Upper lobe of left lung (tissue), 6 donors: Measurements from ENCODE around the gene HS6ST1. TPM values are rescaled to one million over a fixed set of nuclear protein-coding genes. Genes with fewer than 3 reads are reported as not detected.

ENCODE experiments used
- ATAC-seq, 2 donors: fragments of 200-7000 bp; cut with Tn5 transposase; one replicate each; pipeline ENCODE4 v1.9.1; 2022; ENCODE audit warnings: mild to moderate bottlenecking in 2 of 2, moderate library complexity in 2 of 2; ENCODE audit not compliant: low FRiP score in 2 of 2
- DNase-seq, 2 donors: peaks; one replicate each; pipeline ENCODE4 v3.0.0-alpha.2; 2019 to 2020
- H3K27ac ChIP-seq, 4 donors: fragments of 200-600 bp; sonication (generic); one replicate each; pipeline ENCODE4 v1.5.1; 2016 to 2019
- H3K27me3 ChIP-seq, 4 donors: fragments of 200-600 bp; sonication (generic); one replicate each; pipeline ENCODE4 v1.5.1; 2017 to 2019
- H3K36me3 ChIP-seq, 4 donors: fragments of 200-600 bp; sonication (generic); one replicate each; pipeline ENCODE4 v1.5.1; 2016 to 2019
- H3K4me1 ChIP-seq, 4 donors: fragments of 200-600 bp; sonication (generic); one replicate each; pipeline ENCODE4 v1.5.1; 2018 to 2019
- H3K4me3 ChIP-seq, 4 donors: fragments of 200-600 bp; sonication (generic); one replicate each; pipeline ENCODE4 v1.5.1; 2017 to 2019; ENCODE audit warnings: mild to moderate bottlenecking in 2 of 4, moderate library complexity in 1 of 4
- H3K9me3 ChIP-seq, 4 donors: fragments of 200-600 bp; sonication (generic); one replicate each; pipeline ENCODE4 v1.5.1; 2018 to 2019
- CTCF ChIP-seq, 6 experiments: fragments of 450-650 bp in 4 of 6; fragments of 200-600 bp in 2 of 6; sonication (generic) in 2 of 6; IDR thresholded peaks; one replicate each; pipeline ENCODE4 v1.5.1; 2016 to 2019; ENCODE audit warnings: antibody characterized with exemption in 6 of 6
- EP300 ChIP-seq, 4 donors: sonication (generic); formaldehyde crosslinking; IDR thresholded peaks; one replicate each; pipeline ENCODE4 v1.5.1; 2017; ENCODE audit warnings: antibody characterized with exemption in 4 of 4, control low read depth in 2 of 4
- POLR2A ChIP-seq, 4 donors: fragments of 450-650 bp; IDR thresholded peaks; one replicate each; pipeline ENCODE4 v1.5.1; 2016 to 2017; ENCODE audit warnings: antibody characterized with exemption in 4 of 4, mild to moderate bottlenecking in 2 of 4
- POLR2AphosphoS5 ChIP-seq, 2 donors: sonication (generic); formaldehyde crosslinking; IDR thresholded peaks; one replicate each; pipeline ENCODE4 v1.5.1; 2017; ENCODE audit warnings: antibody characterized with exemption in 2 of 2
- WGBS, 2 donors: methylation state at CpG; one replicate each; pipeline ENCODE4 v1.1.5; 2017 to 2018; 5-methylcytosine and 5-hydroxymethylcytosine counted together
- small RNA-seq, 4 donors: library from RNA; depleted of rRNA; stranded (forward); fragments of <200 nt; gene quantifications; one replicate each; pipeline ENCODE3, GENCODE V24; 2016
- total RNA-seq, 6 donors: library from RNA; depleted of rRNA in 4 of 6; stranded (reverse); fragments of >200 nt in 4 of 6; gene quantifications; one replicate each; pipeline versions ENCODE4 v1.1.0 to v1.2.1, GENCODE V29; 2016 to 2021
- donor health status: DM: no; HTN: no; CAD: no; lungs with moderate emphysema.
- donor health status: DM: no; HTN: yes; CAD: no; lungs with severe emphysema.

Gene HS6ST1
- total RNA-seq, 6 donors from 2014 or later = 24.0 to 96.8 (median 37.0) TPM

GRCh38 chr2:128227862-128228261 is 90.8 kb downstream of the HS6ST1 start:
- no peak for ATAC-seq
- WGBS, 2 donors = 100% methylated on average over 1 of the region's 1 CpG
- TF ChIP-seq CTCF (IDR thresholded peaks at IDR 0.05) (no peak), POLR2A (IDR thresholded peaks at IDR 0.05) (no peak), EP300 (IDR thresholded peaks at IDR 0.05) (no peak), POLR2AphosphoS5 (IDR thresholded peaks at IDR 0.05) (no peak)

GRCh38 chr2:128219891-128220290 is 98.8 kb downstream of the HS6ST1 start:
- no peak overlapping the region for H3K27ac ChIP-seq
- no peaks in the 10 kb centered on the region for H3K27me3 ChIP-seq
- H3K36me3 ChIP-seq = no peaks in the 10 kb centered on the region
- H3K9me3 ChIP-seq = no peaks in the 10 kb centered on the region
- H3K4me3 ChIP-seq = no peak overlapping the region
- ATAC-seq (no peak), DNase-seq (no peak)
- 82 to 83% methylated on average over 8 of the region's 8 CpGs for WGBS, 2 donors
- TF ChIP-seq EP300 (IDR thresholded peaks at IDR 0.05) (no peak), CTCF (IDR thresholded peaks at IDR 0.05) (no peak), POLR2AphosphoS5 (IDR thresholded peaks at IDR 0.05) (no peak), POLR2A (IDR thresholded peaks at IDR 0.05) (no peak)
- no peaks in the 10 kb centered on the region for H3K4me1 ChIP-seq

More at GRCh38 chr2:128227862-128228261, 90.8 kb downstream of the HS6ST1 start:
- Histone ChIP-seq H3K4me1 (peaks cover 0 to 6% (median 4%) of the 10 kb centered on the region in 4 donors), H3K27ac (no peak overlapping the region), H3K9me3 (no peaks in the 10 kb centered on the region), H3K27me3 (no peaks in the 10 kb centered on the region), H3K4me3 (no peak overlapping the region), H3K36me3 (no peaks in the 10 kb centered on the region)
- DNase-seq = no peak

GRCh38 chr2:128217671-128218070 is 101.0 kb downstream of the HS6ST1 start:
- Histone ChIP-seq H3K4me1 (no peaks in the 10 kb centered on the region), H3K27me3 (no peaks in the 10 kb centered on the region), H3K36me3 (no peaks in the 10 kb centered on the region), H3K27ac (no peak overlapping the region), H3K9me3 (no peaks in the 10 kb centered on the region), H3K4me3 (no peak overlapping the region)
- ATAC-seq (no peak), DNase-seq (no peak)
- TF ChIP-seq POLR2AphosphoS5 (IDR thresholded peaks at IDR 0.05) = no peak
- no peak for TF ChIP-seq EP300 (IDR thresholded peaks at IDR 0.05)
- no peak for TF ChIP-seq POLR2A (IDR thresholded peaks at IDR 0.05)
- TF ChIP-seq CTCF (IDR thresholded peaks at IDR 0.05) = no peak
- 28 to 39% methylated on average over 4 of the region's 4 CpGs for WGBS, 2 donors

DNA sequence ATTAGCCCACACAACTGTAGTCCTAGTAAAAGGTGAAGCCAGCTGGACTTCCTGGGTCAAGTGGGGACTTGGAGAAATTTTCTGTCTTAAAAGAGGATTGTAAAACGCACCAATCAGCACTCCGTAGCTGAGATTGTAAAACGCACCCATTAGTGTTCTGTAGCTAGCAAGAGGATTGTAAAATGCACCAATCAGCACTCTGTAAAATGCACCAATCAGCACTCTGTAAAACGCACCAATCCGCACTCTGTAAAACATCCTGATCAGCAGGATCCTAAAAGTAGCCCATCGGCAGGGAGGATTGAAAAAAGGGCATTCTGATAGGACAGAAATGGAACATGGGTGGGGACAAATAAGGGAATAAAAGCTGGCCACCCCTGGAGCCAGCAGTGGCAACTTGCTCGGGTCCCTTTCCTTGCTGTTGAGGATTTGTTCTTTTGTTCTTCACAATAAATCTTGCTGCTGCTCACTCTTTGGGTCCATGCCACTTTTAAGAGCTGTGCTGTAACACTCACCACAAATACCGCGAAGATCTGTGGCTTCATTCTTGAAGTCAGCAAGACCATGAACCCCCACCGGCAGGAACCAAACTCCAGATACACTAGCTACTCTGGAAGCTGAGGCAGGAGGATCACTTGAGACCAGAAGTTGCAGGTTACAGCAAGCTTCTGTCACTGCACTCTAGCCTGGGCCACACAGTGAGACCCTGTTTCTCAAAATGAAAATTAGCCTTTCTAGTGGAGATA is 102.6 kb downstream of the HS6ST1 start:
- no peak overlapping the region for H3K27ac ChIP-seq
- WGBS, 2 donors = 77 to 84% methylated on average over 10 of the region's 10 CpGs

More for the DNA sequence above, 102.6 kb downstream of the HS6ST1 start:
- Histone ChIP-seq H3K4me3 (no peak overlapping the region), H3K36me3 (no peaks in the 10 kb centered on the region), H3K9me3 (no peaks in the 10 kb centered on the region), H3K4me1 (no peaks in the 10 kb centered on the region), H3K27me3 (no peaks in the 10 kb centered on the region)
- ATAC-seq (no peak), DNase-seq (no peak)
- TF ChIP-seq CTCF (IDR thresholded peaks at IDR 0.05) (no peak), POLR2AphosphoS5 (IDR thresholded peaks at IDR 0.05) (no peak), EP300 (IDR thresholded peaks at IDR 0.05) (no peak), POLR2A (IDR thresholded peaks at IDR 0.05) (no peak)

Small RNA genes lying within 50 kb of the gene (small RNA-seq; reads per million reads assigned to genes)
- gene RF00019 = 0 reads per million in 4 donors

Other genes with a start within 250 kb of the HS6ST1 start
- 100 to 1,000 TPM in 1 of 6 donors, 10 to 100 TPM in 5; 34.1 to 103 (median 43.1) TPM for gene UGGT1, start 227.7 kb downstream of the HS6ST1 start, total RNA-seq